CD4-positive, alpha-beta T cell (primary cell): ENCODE results near the gene RRAS2. TPM values are rescaled to one million over a fixed set of nuclear protein-coding genes. Genes with fewer than 3 reads are reported as not detected.

Source experiments
- ATAC-seq: fragments of 200-7000 bp; cut with Tn5 transposase; one replicate; pipeline ENCODE4 v1.10.0; 2022; ENCODE audit warnings: mild to moderate bottlenecking; ENCODE audit not compliant: poor library complexity
- CTCF ChIA-PET: fragments of 350-600 bp; sonication (Branson Sonifier 250); formaldehyde crosslinking; loops from one replicate; lab custom pipeline; 2021; ENCODE audit warnings: antibody characterized with exemption, inconsistent platforms; lab: Charles Lee
- POLR2A ChIA-PET: fragments of 350-600 bp; sonication (Branson Sonifier 250); formaldehyde crosslinking; loops from one replicate; lab custom pipeline; 2021; ENCODE audit warnings: antibody characterized with exemption, inconsistent platforms; lab: Charles Lee
- DNase-seq, 14 experiments: peaks; one replicate each; pipeline ENCODE4 v3.0.0-alpha.2; 2013 to 2020; ENCODE audit warnings: mixed read lengths in 2 of 14
- H3K27ac ChIP-seq, 2 donors: one replicate each; pipeline versions ENCODE4 v1.5.1 to v1.7.0; 2013; ENCODE audit warnings: low read length in 2 of 2, low read depth in 1 of 2, mild to moderate bottlenecking in 1 of 2
- H3K27me3 ChIP-seq, 2 experiments: 1 replicate in 1 of 2; 2 replicates in 1 of 2; pipeline versions ENCODE4 v1.6.1 to v1.7.0; 2013; ENCODE audit warnings: low read length in 2 of 2, control low read depth in 1 of 2, mild to moderate bottlenecking in 1 of 2, moderate library complexity in 1 of 2; ENCODE audit not compliant: insufficient read depth in 2 of 2, control insufficient read depth in 1 of 2
- H3K36me3 ChIP-seq: one replicate; pipeline ENCODE4 v1.6.1; 2013; ENCODE audit warnings: low read length, control low read depth; ENCODE audit not compliant: insufficient read depth
- H3K4me1 ChIP-seq: one replicate; pipeline ENCODE4 v1.6.1; 2013; ENCODE audit warnings: low read length, control low read depth; ENCODE audit not compliant: insufficient read depth
- H3K4me3 ChIP-seq: one replicate; pipeline ENCODE4 v1.5.1; 2013; ENCODE audit warnings: mild to moderate bottlenecking, low read length, moderate library complexity
- H3K9me3 ChIP-seq, 2 experiments: 1 replicate in 1 of 2; 2 replicates in 1 of 2; pipeline versions ENCODE4 v1.6.1 to v1.7.0; 2013; ENCODE audit warnings: low read length in 2 of 2, mild to moderate bottlenecking in 2 of 2, control low read depth in 1 of 2, moderate library complexity in 1 of 2; ENCODE audit not compliant: control insufficient read depth in 1 of 2, insufficient read depth in 1 of 2
- H3K27ac Mint-ChIP-seq: one replicate; pipeline ENCODE4 v1.8.0; 2020; ENCODE audit warnings: mixed read lengths
- H3K27me3 Mint-ChIP-seq: one replicate; pipeline ENCODE4 v1.8.0; 2021; ENCODE audit warnings: mixed read lengths
- H3K36me3 Mint-ChIP-seq: one replicate; pipeline ENCODE4 v1.8.0; 2021; ENCODE audit warnings: low read depth, mixed read lengths
- H3K4me1 Mint-ChIP-seq: one replicate; pipeline ENCODE4 v1.8.0; 2021; ENCODE audit warnings: low read depth, mixed read lengths
- H3K4me3 Mint-ChIP-seq: one replicate; pipeline ENCODE4 v1.8.0; 2020; ENCODE audit warnings: mild to moderate bottlenecking, mixed read lengths
- H3K9me3 Mint-ChIP-seq: one replicate; pipeline ENCODE4 v1.8.0; 2020; ENCODE audit warnings: mixed read lengths
- CTCF ChIP-seq: fragments of 200-600 bp; IDR thresholded peaks from one replicate; pipeline ENCODE4 v1.8.0; 2022; ENCODE audit warnings: antibody characterized with exemption, mild to moderate bottlenecking
- intact Hi-C, 2 experiments: fragments of 100-400 bp; cut with DNase I in 1 of 2; cut with micrococcal nuclease in 1 of 2; formaldehyde crosslinking; loops; one replicate each; pipeline versions ENCODE4 v1.15.1 to v1.9.0; 2023 to 2025; cut with DNase I, micrococcal nuclease
- total RNA-seq, 174 experiments: library from RNA in 2 of 174; stranded (reverse) in 2 of 174; gene quantifications; one replicate each; pipeline ENCODE4 v1.2.3 and lab custom pipeline; 2021 to 2026

The RRAS2 gene
- total RNA-seq, 2 experiments from 2014 or later, result 20.7 to 21.2 TPM

GRCh38 chr11:14370496-14370895 is 11.5 kb upstream of the RRAS2 start:
- CTCF ChIA-PET, result interaction anchor here (1.0 kb wide), 1 partner anchor 26 kb away, joined by 3 read pairs; no protein-coding TSS in a partner anchor
- Mint-ChIP-seq H3K4me1 (no peaks in the 10 kb centered on the region), H3K36me3 (no peaks in the 10 kb centered on the region), H3K4me3 (no peak overlapping the region), H3K27me3 (peaks cover under 1% of the 10 kb centered on the region), H3K27ac (no peak overlapping the region), H3K9me3 (no peaks in the 10 kb centered on the region)
- TF ChIP-seq CTCF, result no peak
- DNase-seq (no peak), ATAC-seq (no peak)
- no peak overlapping the region for H3K4me3 ChIP-seq
- H3K36me3 ChIP-seq, result no peaks in the 10 kb centered on the region
- no peaks in the 10 kb centered on the region for H3K9me3 ChIP-seq
- H3K4me1 ChIP-seq, result no peaks in the 10 kb centered on the region
- POLR2A ChIA-PET, result no interaction called here
- no peaks in the 10 kb centered on the region for H3K27me3 ChIP-seq
- no peak overlapping the region for H3K27ac ChIP-seq
- intact Hi-C loops, result no loop called here

- ChIA-PET CTCF (no interaction called here), POLR2A (no interaction called here)
- Mint-ChIP-seq H3K36me3 (no peaks in the 10 kb centered on the region), H3K27me3 (no peaks in the 10 kb centered on the region), H3K27ac (no peak overlapping the region), H3K4me1 (no peaks in the 10 kb centered on the region), H3K9me3 (no peaks in the 10 kb centered on the region), H3K4me3 (no peak overlapping the region)
- Histone ChIP-seq H3K9me3 (no peaks in the 10 kb centered on the region), H3K4me1 (no peaks in the 10 kb centered on the region), H3K27ac (no peak overlapping the region), H3K27me3 (no peaks in the 10 kb centered on the region), H3K36me3 (no peaks in the 10 kb centered on the region), H3K4me3 (no peak overlapping the region)
- no peak for TF ChIP-seq CTCF
- no peak for DNase-seq
- ATAC-seq, result no peak
- intact Hi-C loops, result no loop called here
Measured at GRCh38 chr11:14369598-14369997, 10.6 kb upstream of the RRAS2 start.

GRCh38 chr11:14366936-14367335 is 8.0 kb upstream of the RRAS2 start:
- intact Hi-C loops, result no loop called here
- ATAC-seq (no peak), DNase-seq (no peak)
- Histone ChIP-seq H3K36me3 (no peaks in the 10 kb centered on the region), H3K4me3 (no peak overlapping the region), H3K27ac (no peak overlapping the region), H3K27me3 (no peaks in the 10 kb centered on the region), H3K9me3 (no peaks in the 10 kb centered on the region), H3K4me1 (no peaks in the 10 kb centered on the region)
- TF ChIP-seq CTCF, result no peak
- Mint-ChIP-seq H3K4me3 (no peak overlapping the region), H3K4me1 (no peaks in the 10 kb centered on the region), H3K27me3 (no peaks in the 10 kb centered on the region), H3K27ac (no peak overlapping the region), H3K9me3 (no peaks in the 10 kb centered on the region), H3K36me3 (no peaks in the 10 kb centered on the region)
- CTCF ChIA-PET, result interaction anchor here (1.3 kb wide), 1 partner anchor 66 kb away, joined by 3 read pairs; no protein-coding TSS in a partner anchor
- POLR2A ChIA-PET, result interaction anchor here (0.6 kb wide), 1 partner anchor 16 kb away, joined by 3 read pairs; no protein-coding TSS in a partner anchor
